Right cardiac atrium (tissue), 5 donors: ENCODE measurements around the gene MST1. TPM values are rescaled to one million over a fixed set of nuclear protein-coding genes. Genes with fewer than 3 reads are reported as not detected.
A peak's percentile ranks its signal among the peaks of the same experiment; 100 is the strongest.

ENCODE experiments used
- ATAC-seq, 2 donors: fragments of 200-7000 bp; cut with Tn5 transposase; one replicate each; pipeline versions ENCODE4 v1.8.0 to v1.9.1; 2020; ENCODE audit warnings: moderate library complexity in 2 of 2, mild to moderate bottlenecking in 1 of 2
- DNase-seq, 3 donors: peaks; one replicate each; pipeline ENCODE4 v3.0.0-alpha.2; 2020
- H3K27ac ChIP-seq: one replicate; pipeline ENCODE4 v1.5.1; 2013; ENCODE audit warnings: mild to moderate bottlenecking, low read length, control low read depth, moderate library complexity
- H3K27me3 ChIP-seq: one replicate; pipeline ENCODE4 v1.6.1; 2013; ENCODE audit not compliant: control insufficient read depth, insufficient read depth
- H3K4me1 ChIP-seq: one replicate; pipeline ENCODE4 v1.6.1; 2013; ENCODE audit warnings: low read length; ENCODE audit not compliant: control insufficient read depth, insufficient read depth
- H3K4me3 ChIP-seq: one replicate; pipeline ENCODE4 v1.5.1; 2013; ENCODE audit warnings: low read length, control low read depth
- H3K9me3 ChIP-seq: one replicate; pipeline ENCODE4 v1.6.1; 2013; ENCODE audit warnings: low read length; ENCODE audit not compliant: control insufficient read depth
- WGBS: extraction: QIAGEN DNeasy Blood & Tissue Kit; methylation state at CpG from one replicate; pipeline ENCODE4 v1.1.7; 2013; 5-methylcytosine and 5-hydroxymethylcytosine counted together
- intact Hi-C, 4 donors: fragments of 100-400 bp; cut with DNase I; formaldehyde crosslinking; loops; one replicate each; pipeline versions ENCODE4 v1.11.0 to v1.14.0; 2022 to 2023
- long read RNA-seq, 4 donors: library from polyadenylated mRNA; unstranded; transcript quantifications; one replicate each; pipeline ENCODE4 v2.0.0, GENCODE V29; 2020 to 2021
- polyA plus RNA-seq: library from polyadenylated mRNA; stranded (reverse); fragments of 200-250 nt; gene quantifications from one replicate; pipeline ENCODE4 v1.2.3, GENCODE V29; 2013
- total RNA-seq, 4 donors: library from RNA; stranded (reverse); fragmentation: NEBNext Ultra II Directional; extraction: Animal tissue kit (Norgen Biotek cat#: 25700); gene quantifications; one replicate each; pipeline ENCODE4 v1.2.1, GENCODE V29; 2021
- donor health status: healthy with polysubstance abuse.
- donor health status: DM: no; HTN: yes; CAD: no.
- donor health status: DM: no; HTN: no; CAD: no.
- donor health status: DM: no; HTN: yes; CAD: no; lungs with severe emphysema.
- donor health status: DM: yes; HTN: yes; CAD: no.

MST1 gene
- total RNA-seq = 1 to 10 TPM; 3.5 to 7.5 (median 6.6) TPM
- 6.2 TPM for polyA plus RNA-seq
- long read RNA-seq, donor 1, partial matches to known transcripts = 0 of 1 reads
- long read RNA-seq, donor 1, other reads (novel, unspliced or antisense) = 1 of 1 reads
- long read RNA-seq, donor 2, partial matches to known transcripts = 1 of 3 reads
- long read RNA-seq, donor 2, other reads (novel, unspliced or antisense) = 1 of 3 reads
- long read RNA-seq, donor 3, partial matches to known transcripts = 2 of 3 reads
- long read RNA-seq, donor 3, other reads (novel, unspliced or antisense) = 1 of 3 reads
- long read RNA-seq, donor 4, partial matches to known transcripts = 0 of 1 reads
- long read RNA-seq, donor 4, other reads (novel, unspliced or antisense) = 1 of 1 reads

DNA sequence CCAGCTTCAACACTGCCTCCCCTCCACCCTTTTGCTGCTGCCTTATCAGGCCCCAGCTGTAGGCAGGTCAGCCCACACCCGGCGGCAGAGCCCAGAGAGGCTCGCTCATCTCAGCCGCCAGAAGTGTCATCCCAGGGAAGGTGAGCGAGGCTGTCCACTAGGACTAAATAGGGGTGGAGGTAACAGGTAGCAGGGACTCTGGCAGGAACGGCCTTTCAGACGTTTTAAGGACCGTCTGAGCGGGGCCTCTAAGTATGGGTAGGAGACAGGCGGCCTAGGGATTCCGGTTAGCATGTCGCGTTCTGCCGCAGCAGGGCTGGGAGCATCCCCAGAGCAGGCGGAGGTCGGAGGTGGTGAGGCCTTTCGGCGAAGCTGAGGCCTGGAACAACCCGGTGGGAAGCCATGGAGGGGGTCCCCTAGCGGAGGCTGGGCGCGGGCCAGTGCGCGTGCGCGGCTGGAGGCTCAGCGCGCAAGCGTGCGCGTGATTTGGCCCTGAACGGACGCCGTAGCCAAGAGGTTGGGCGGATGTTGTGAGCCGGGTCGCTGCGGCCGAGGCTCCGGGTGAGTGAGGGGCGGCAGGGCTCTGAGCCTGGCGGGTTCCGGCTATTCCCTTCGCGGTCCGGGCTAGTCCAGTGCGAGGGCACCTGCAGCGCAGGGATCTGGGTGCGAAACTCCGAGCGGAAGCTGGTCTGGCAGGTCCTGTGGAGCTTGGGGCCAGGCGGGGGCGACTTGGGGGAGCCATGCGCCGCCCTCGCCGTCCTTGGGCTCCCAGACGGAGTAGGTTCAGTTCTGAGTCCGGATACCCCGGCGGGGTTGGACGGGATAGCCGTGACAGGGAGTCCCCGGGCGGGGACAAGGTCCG is at the start of gene MST1, which contains the start of gene RNF123:
TSS of gene MST1 (minus strand) at position 429 of the 862 bp plus-strand sequence. CDS start 783 bp downstream, outside the sequence.
TSS of gene RNF123 (plus strand) at position 512 of the 862 bp plus-strand sequence. CDS start 1,609 bp downstream, outside the sequence.
- 1% methylated on average over 66 of the region's 66 CpGs for WGBS
- DNase-seq (peak; percentile 94 to 97 (median 97)), ATAC-seq (peak; percentile 81)
- Histone ChIP-seq H3K27ac (peak within 1 kb of the TSS; percentile 75), H3K9me3 (no peaks in the 10 kb centered on the region), H3K4me3 (peak within 1 kb of the TSS; percentile 90), H3K4me1 (peaks cover 4% of the 10 kb centered on the region), H3K27me3 (no peaks in the 10 kb centered on the region)
- intact Hi-C loops = no loop called here

DNA sequence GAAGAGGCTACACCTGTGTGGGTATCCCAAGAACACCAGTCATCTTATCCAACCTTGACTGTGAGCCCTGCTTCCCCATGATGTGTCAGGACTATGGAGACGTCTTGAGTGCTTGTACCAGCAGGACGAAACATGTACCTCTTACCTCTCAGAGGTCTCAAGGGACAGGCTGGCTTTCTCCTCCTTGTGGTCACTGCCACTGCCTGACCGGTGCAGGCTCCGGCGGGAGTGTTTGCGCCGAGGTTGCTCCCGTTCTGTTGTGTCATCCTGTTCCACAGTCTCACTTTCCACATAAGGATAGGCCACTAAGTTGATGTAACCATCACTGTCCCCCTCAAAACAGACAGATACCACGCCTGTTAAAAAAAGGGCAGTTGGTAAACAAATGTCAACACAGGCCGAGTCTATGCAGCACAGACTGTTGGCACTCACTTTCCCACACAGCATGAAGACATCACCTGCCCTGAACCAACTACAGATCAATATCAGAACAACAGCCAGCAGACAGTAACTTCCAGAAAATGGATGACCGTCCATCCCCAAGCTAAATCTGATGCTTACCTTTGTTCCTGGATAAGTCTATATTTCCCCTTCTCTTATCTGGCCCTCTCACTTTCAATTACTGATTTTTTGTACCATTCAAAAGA is 48.9 kb upstream of the MST1 start:
- Histone ChIP-seq H3K4me1 (no peaks in the 10 kb centered on the region), H3K9me3 (no peaks in the 10 kb centered on the region), H3K27me3 (no peaks in the 10 kb centered on the region), H3K27ac (no peak overlapping the region), H3K4me3 (no peak overlapping the region)
- WGBS = 94% methylated on average over 11 of the region's 11 CpGs
- peak in 1 of 2 donors; percentile 23 for ATAC-seq
- intact Hi-C loops = no loop called here
- DNase-seq = no peak

GRCh38 chr3:49734752-49735151 is 45.5 kb upstream of the MST1 start:
- Histone ChIP-seq H3K4me3 (no peak overlapping the region), H3K4me1 (no peaks in the 10 kb centered on the region), H3K9me3 (no peaks in the 10 kb centered on the region), H3K27me3 (no peaks in the 10 kb centered on the region), H3K27ac (no peak overlapping the region)
- ATAC-seq (no peak), DNase-seq (no peak)
- 93% methylated on average over 6 of the region's 6 CpGs for whole genome bisulfite sequencing
- intact Hi-C loops = no loop called here

- H3K9me3 ChIP-seq = no peaks in the 10 kb centered on the region
- 92% methylated on average over 1 of the region's 1 CpG for WGBS
- no peak overlapping the region for H3K4me3 ChIP-seq
- no peaks in the 10 kb centered on the region for H3K4me1 ChIP-seq
- intact Hi-C loops = no loop called here
- H3K27me3 ChIP-seq = no peaks in the 10 kb centered on the region
- ATAC-seq (no peak), DNase-seq (no peak)
- no peak overlapping the region for H3K27ac ChIP-seq
Observed at GRCh38 chr3:49733551-49733950, 44.3 kb upstream of the MST1 start.

DNA sequence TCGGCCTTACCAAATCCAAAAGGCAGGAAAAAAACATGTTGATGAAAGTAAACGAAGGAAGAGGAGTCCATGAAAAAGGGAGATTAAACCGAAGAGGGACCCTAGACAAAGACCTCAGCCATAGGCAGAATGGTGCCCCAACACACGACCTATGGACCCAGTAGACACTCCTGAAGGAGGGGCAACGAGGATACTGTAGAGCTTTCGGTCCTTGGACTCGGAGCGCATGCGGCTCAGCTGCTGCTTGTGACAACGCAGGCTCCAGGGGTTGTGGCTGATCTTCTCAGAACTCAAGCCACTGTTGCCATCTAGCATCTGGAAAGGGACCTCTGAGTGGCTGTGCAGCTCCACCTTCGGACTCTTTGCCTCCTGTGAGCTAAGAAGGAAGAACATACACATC is 43.3 kb upstream of the MST1 start:
- ATAC-seq = no peak
- Histone ChIP-seq H3K27ac (no peak overlapping the region), H3K9me3 (no peaks in the 10 kb centered on the region), H3K27me3 (no peaks in the 10 kb centered on the region), H3K4me3 (no peak overlapping the region), H3K4me1 (no peaks in the 10 kb centered on the region)
- intact Hi-C loops = no loop called here
- no peak for DNase-seq
- 94% methylated on average over 11 of the region's 11 CpGs for WGBS

DNA sequence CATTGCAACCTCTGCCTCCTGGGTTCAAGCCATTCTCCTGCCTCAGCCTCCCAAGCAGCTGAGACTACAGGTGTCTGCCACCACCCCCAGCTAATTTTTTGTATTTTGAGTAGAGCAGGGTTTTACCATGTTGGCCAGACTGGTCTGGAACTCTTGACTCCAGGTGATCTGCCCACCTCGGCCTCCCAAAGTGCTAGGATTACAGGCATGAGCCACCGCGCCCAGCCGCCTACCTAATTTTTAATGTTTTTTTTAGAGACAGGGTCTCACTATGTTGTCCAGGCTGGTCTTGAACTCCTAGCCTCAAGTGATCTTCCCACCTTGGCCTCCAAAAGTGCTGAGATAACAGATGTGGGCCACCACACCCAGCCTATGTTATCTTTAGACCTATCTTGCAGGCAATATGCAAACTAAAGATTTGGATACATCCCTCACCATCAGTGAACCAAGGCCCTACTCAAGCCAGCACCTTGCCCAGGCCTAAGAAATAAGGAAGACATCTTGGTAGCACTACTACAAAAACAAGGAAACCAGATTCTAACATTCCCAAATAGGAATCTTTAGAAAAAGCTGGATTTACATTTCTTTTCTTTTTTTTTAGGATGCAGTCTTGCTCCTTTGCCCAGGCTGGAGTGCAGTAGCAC is 40.8 kb upstream of the MST1 start:
- 97% methylated on average over 4 of the region's 4 CpGs for whole genome bisulfite sequencing
- DNase-seq = no peak
- Histone ChIP-seq H3K27ac (no peak overlapping the region), H3K9me3 (no peaks in the 10 kb centered on the region), H3K27me3 (no peaks in the 10 kb centered on the region), H3K4me3 (no peak overlapping the region), H3K4me1 (no peaks in the 10 kb centered on the region)
- no peak for ATAC-seq
- intact Hi-C loops = no loop called here

DNA sequence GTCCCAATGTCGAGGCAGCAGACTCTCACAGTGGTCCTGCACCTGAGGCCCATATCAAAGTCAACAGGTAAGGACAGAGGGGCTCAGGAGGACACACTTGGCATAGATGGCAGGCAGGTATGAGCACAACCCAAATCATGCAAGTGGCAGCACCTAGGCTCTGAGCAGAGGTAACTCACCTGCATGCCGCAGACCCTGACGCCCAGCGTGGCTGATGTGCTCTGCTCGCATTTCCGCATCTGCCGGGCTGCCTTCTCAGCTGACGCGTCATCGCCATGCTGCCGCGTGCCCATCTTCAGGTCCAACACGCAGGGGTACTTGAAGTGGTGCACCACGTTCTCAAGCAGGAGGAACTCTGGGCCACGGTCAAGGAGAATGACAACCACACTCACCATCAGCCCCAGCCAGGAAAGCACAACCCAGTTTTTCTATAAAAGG is 38.7 kb upstream of the MST1 start:
- 85% methylated on average over 15 of the region's 15 CpGs for WGBS
- peaks cover 7% of the 10 kb centered on the region for H3K4me1 ChIP-seq
- H3K9me3 ChIP-seq = no peaks in the 10 kb centered on the region
- DNase-seq (peak in 1 of 3 donors; percentile 50), ATAC-seq (no peak)
- no peak overlapping the region for H3K27ac ChIP-seq
- no peak overlapping the region for H3K4me3 ChIP-seq
- intact Hi-C loops = no loop called here
- H3K27me3 ChIP-seq = no peaks in the 10 kb centered on the region

- ATAC-seq (no peak), DNase-seq (peak in 1 of 3 donors; percentile 41)
- WGBS = 87% methylated on average over 19 of the region's 19 CpGs
- H3K4me1 ChIP-seq = peaks cover 12% of the 10 kb centered on the region
- no peak overlapping the region for H3K27ac ChIP-seq
- no peaks in the 10 kb centered on the region for H3K27me3 ChIP-seq
- no peaks in the 10 kb centered on the region for H3K9me3 ChIP-seq
- intact Hi-C loops = no loop called here
- no peak overlapping the region for H3K4me3 ChIP-seq
Observed at GRCh38 chr3:49727154-49727923, 38.1 kb upstream of the MST1 start.

GRCh38 chr3:49725906-49726681 is 36.8 kb upstream of the MST1 start:
- DNase-seq = peak in 1 of 3 donors; percentile 64
- 85% methylated on average over 11 of the region's 11 CpGs for WGBS
- ATAC-seq = no peak
- Histone ChIP-seq H3K27ac (no peak overlapping the region), H3K4me1 (peaks cover 12% of the 10 kb centered on the region), H3K9me3 (no peaks in the 10 kb centered on the region), H3K4me3 (no peak overlapping the region), H3K27me3 (no peaks in the 10 kb centered on the region)
- intact Hi-C loops = no loop called here
